OCI-LY1 (cell line): ENCODE measurements around the gene ATL1.
A peak's percentile ranks its signal among the peaks of the same experiment; 100 is the strongest.

Experiments used
- H2AFZ ChIP-seq: fragments of 200-600 bp; sonication (generic), shearing (Covaris generic); 2 replicates; pipeline ENCODE4 v1.6.0; 2014; ENCODE audit warnings: antibody characterized with exemption, mild to moderate bottlenecking, low read length
- H3F3A ChIP-seq: fragments of 200-600 bp; sonication (generic), shearing (Covaris generic); 2 replicates; pipeline ENCODE4 v1.6.0; 2014; ENCODE audit warnings: mild to moderate bottlenecking, antibody characterized with exemption, low read length, moderate library complexity; ENCODE audit not compliant: insufficient read depth
- H3K27ac ChIP-seq: fragments of 200-600 bp; sonication (generic); 2 replicates; pipeline ENCODE4 v1.5.1; 2014; ENCODE audit warnings: low read length, mixed run types, mild to moderate bottlenecking, low read depth; ENCODE audit not compliant: poor library complexity, severe bottlenecking
- H3K27me3 ChIP-seq: fragments of 200-600 bp; sonication (generic); 2 replicates; pipeline ENCODE4 v1.6.0; 2014; ENCODE audit warnings: antibody characterized with exemption, mild to moderate bottlenecking, low read length, moderate library complexity; ENCODE audit not compliant: insufficient read depth
- H3K36me3 ChIP-seq: fragments of 200-600 bp; sonication (generic); 2 replicates; pipeline ENCODE4 v1.6.1; 2014; ENCODE audit warnings: mild to moderate bottlenecking, antibody characterized with exemption, low read length, moderate library complexity, mixed read lengths; ENCODE audit not compliant: insufficient read depth
- H3K4me1 ChIP-seq: fragments of 200-600 bp; sonication (generic); 2 replicates; pipeline ENCODE4 v1.5.1; 2014; ENCODE audit warnings: mild to moderate bottlenecking, low read length, moderate library complexity; ENCODE audit not compliant: insufficient read depth, severe bottlenecking
- H3K4me2 ChIP-seq: fragments of 200-600 bp; sonication (generic), shearing (Covaris generic); 2 replicates; pipeline ENCODE4 v1.6.1; 2014; ENCODE audit warnings: low read length
- H3K4me3 ChIP-seq: fragments of 200-600 bp; sonication (generic); 2 replicates; pipeline ENCODE4 v1.5.1; 2014; ENCODE audit warnings: low read length, low read depth, mild to moderate bottlenecking, mixed read lengths; ENCODE audit not compliant: poor library complexity, severe bottlenecking
- H3K79me2 ChIP-seq: fragments of 200-600 bp; shearing (Covaris generic); 2 replicates; pipeline ENCODE4 v1.6.1; 2016; ENCODE audit warnings: mixed run types, low read length, mixed read lengths; ENCODE audit not compliant: insufficient read depth
- H3K9ac ChIP-seq: fragments of 200-600 bp; sonication (generic), shearing (Covaris generic); 2 replicates; pipeline ENCODE4 v1.6.1; 2014; ENCODE audit warnings: mild to moderate bottlenecking, low read length, mixed read lengths
- H3K9me2 ChIP-seq: fragments of 200-600 bp; sonication (generic), shearing (Covaris generic); 2 replicates; pipeline ENCODE4 v1.6.1; 2014; ENCODE audit warnings: low read depth, mild to moderate bottlenecking, low read length, mixed read lengths
- H3K9me3 ChIP-seq: fragments of 200-600 bp; shearing (Covaris generic); 2 replicates; pipeline ENCODE4 v1.6.1; 2014; ENCODE audit warnings: low read length, mixed read lengths
- H4K20me1 ChIP-seq: fragments of 200-600 bp; sonication (generic), shearing (Covaris generic); 2 replicates; pipeline ENCODE4 v1.6.0; 2016; ENCODE audit warnings: mild to moderate bottlenecking, low read length; ENCODE audit not compliant: insufficient read depth
- EZH2 ChIP-seq: fragments of 200-600 bp; sonication (generic), shearing (Covaris generic); IDR thresholded peaks from 2 replicates; pipeline ENCODE4 v1.8.0; 2017; ENCODE audit warnings: borderline replicate concordance, mixed run types, mild to moderate bottlenecking, antibody characterized with exemption, low read length, moderate library complexity, mixed read lengths
- TF ChIP-seq, protein P1 (sequence below): fragments of 200-600 bp; sonication (generic), shearing (Covaris generic); IDR thresholded peaks from 2 replicates; pipeline ENCODE4 v1.5.1; 2017; ENCODE audit warnings: mild to moderate bottlenecking, antibody characterized with exemption, low read length, moderate library complexity, mixed read lengths

The ATL1 gene

DNA sequence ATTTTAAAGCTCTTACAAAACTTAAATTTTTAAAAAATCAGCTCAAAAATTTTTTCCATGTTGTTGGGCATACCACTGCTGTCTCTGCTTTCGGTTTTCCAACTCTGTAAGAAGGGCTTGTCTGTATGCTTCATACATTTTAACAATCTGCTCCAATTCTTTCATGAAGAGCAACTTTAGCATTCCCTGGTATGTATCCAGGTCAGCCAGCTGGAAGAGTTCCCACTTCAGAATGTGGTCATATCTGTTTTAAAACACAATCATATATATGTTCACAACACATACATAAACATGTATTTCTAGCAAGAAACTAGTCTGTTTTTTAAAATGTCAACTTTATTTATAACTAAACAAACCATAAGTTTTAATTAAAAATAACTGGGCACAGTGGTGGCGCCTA lies 75.2 kb downstream of the ATL1 start:
- Histone ChIP-seq H3K9me2 (no peaks in the 10 kb centered on the region), H3F3A (no peaks in the 10 kb centered on the region), H3K4me1 (no peaks in the 10 kb centered on the region)

DNA sequence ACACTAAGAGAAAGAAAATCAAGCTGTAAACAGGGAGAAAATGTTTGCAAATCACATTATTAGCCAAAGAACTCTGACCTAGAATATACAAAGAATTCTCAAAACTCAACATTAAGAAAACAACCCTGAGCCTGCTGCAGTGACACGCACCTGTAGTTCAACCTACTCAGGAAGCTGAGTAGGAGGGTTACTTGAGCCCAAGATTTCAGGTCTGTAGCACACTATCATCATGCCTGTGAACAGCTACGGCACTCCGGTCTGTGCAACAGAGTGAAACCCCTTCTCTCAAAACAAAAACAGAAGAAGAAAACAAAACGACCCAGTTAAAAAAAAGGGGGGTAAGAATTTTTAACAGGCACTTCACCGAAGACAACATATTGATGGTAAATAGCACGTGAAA lies 87.3 kb downstream of the ATL1 start:
- no peaks in the 10 kb centered on the region for H3K9me2 ChIP-seq
- H3K27me3 ChIP-seq, result no peaks in the 10 kb centered on the region
- peak overlapping the region; percentile 62 for H3K9ac ChIP-seq
- H3K27ac ChIP-seq, result peak overlapping the region; percentile 96
- no peaks in the 10 kb centered on the region for H4K20me1 ChIP-seq
- H2AFZ ChIP-seq, result 0 out of 2 replicates have a peak overlapping the region, but pooled peaks have one; percentile 3
- no peaks in the 10 kb centered on the region for H3K9me3 ChIP-seq
- H3K4me2 ChIP-seq, result peak overlapping the region; percentile 74
- TF ChIP-seq, protein P1, sequence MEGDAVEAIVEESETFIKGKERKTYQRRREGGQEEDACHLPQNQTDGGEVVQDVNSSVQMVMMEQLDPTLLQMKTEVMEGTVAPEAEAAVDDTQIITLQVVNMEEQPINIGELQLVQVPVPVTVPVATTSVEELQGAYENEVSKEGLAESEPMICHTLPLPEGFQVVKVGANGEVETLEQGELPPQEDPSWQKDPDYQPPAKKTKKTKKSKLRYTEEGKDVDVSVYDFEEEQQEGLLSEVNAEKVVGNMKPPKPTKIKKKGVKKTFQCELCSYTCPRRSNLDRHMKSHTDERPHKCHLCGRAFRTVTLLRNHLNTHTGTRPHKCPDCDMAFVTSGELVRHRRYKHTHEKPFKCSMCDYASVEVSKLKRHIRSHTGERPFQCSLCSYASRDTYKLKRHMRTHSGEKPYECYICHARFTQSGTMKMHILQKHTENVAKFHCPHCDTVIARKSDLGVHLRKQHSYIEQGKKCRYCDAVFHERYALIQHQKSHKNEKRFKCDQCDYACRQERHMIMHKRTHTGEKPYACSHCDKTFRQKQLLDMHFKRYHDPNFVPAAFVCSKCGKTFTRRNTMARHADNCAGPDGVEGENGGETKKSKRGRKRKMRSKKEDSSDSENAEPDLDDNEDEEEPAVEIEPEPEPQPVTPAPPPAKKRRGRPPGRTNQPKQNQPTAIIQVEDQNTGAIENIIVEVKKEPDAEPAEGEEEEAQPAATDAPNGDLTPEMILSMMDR, result no peak
- TF ChIP-seq EZH2, result no peak
- no peaks in the 10 kb centered on the region for H3F3A ChIP-seq
- H3K4me1 ChIP-seq, result peaks cover 62% of the 10 kb centered on the region
- peaks cover 26% of the 10 kb centered on the region for H3K36me3 ChIP-seq
- peak overlapping the region; percentile 50 for H3K4me3 ChIP-seq
- H3K79me2 ChIP-seq, result peaks cover 11% of the 10 kb centered on the region; the same call in 1 of the 2 replicates

More for the DNA sequence above, 75.2 kb downstream of the ATL1 start:
- no peak overlapping the region for H3K27ac ChIP-seq
- H3K36me3 ChIP-seq, result peaks cover 17% of the 10 kb centered on the region; the same call in 1 of the 2 replicates
- H3K4me2 ChIP-seq, result no peak overlapping the region
- H3K9ac ChIP-seq, result no peak overlapping the region
- TF ChIP-seq EZH2, result no peak
- TF ChIP-seq, protein P1, result no peak
- H3K27me3 ChIP-seq, result no peaks in the 10 kb centered on the region
- H3K79me2 ChIP-seq, result no peaks in the 10 kb centered on the region
- H3K4me3 ChIP-seq, result no peak overlapping the region
- no peaks in the 10 kb centered on the region for H4K20me1 ChIP-seq
- no peak overlapping the region for H2AFZ ChIP-seq
- H3K9me3 ChIP-seq, result no peaks in the 10 kb centered on the region

DNA sequence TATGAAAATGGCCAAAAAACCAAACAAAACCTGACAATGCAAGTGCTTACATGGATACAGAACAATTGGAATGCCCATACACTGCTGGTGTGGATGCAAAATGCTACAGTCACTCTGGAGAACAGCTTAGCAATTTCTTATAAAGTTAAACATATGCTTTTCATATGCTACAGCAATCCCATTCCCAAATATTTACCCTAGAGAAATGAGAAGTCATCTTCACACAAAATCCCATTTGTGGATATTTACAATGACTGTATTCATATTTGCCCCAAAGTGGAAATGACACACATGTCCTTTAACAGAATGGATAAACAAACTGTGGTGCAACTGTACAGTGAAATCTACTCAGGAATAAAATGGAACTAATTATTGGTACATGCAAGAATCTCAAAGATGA lies 87.8 kb downstream of the ATL1 start:
- H4K20me1 ChIP-seq, result no peaks in the 10 kb centered on the region
- H3K9me3 ChIP-seq, result no peaks in the 10 kb centered on the region
- peak overlapping the region; percentile 96 for H3K27ac ChIP-seq
- H3K27me3 ChIP-seq, result no peaks in the 10 kb centered on the region
- TF ChIP-seq, protein P1, result no peak
- TF ChIP-seq EZH2, result no peak
- H2AFZ ChIP-seq, result no peak overlapping the region
- peak overlapping the region; percentile 50 for H3K4me3 ChIP-seq
- H3K9ac ChIP-seq, result peak overlapping the region; percentile 62
- H3K4me1 ChIP-seq, result peaks cover 67% of the 10 kb centered on the region
- H3K4me2 ChIP-seq, result peak overlapping the region; percentile 74
- peaks cover 11% of the 10 kb centered on the region; the same call in 1 of the 2 replicates for H3K79me2 ChIP-seq
- peaks cover 21% of the 10 kb centered on the region for H3K36me3 ChIP-seq
- no peaks in the 10 kb centered on the region for H3K9me2 ChIP-seq
- no peaks in the 10 kb centered on the region for H3F3A ChIP-seq
